ENCODE results near the gene LRP1B.

DNA sequence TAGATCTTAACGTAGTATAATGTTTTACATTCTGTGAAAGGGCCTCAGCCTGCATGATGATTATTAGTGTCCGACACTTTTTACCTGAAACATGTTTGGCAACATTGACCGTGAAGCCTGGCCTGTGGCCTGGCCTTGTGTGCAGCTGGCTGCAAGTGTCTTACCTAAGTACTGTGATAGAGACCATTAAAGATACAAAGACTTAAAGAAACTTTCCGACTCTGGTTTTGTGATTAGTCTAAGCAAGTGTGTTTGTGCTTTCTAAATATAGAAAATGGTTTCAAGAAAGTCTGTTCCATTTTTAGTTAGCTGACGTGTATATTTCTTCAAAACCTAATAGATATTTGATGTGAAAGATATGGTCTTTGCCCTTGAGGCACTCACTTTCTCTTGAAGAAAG, 601.8 kb downstream of the LRP1B start:
- TF ChIP-seq ZC3H10 (CRISPR knock-in tag; IDR thresholded peaks at IDR 0.05) (no peak), ISL1 (CRISPR knock-in tag; IDR thresholded peaks at IDR 0.05) (no peak), ZNF70 (CRISPR knock-in tag; IDR thresholded peaks at IDR 0.05) (no peak), ZNF565 (CRISPR knock-in tag; conservative IDR thresholded peaks at IDR 0.05; ENCODE audit: low read depth) (no peak), ARNTL (CRISPR knock-in tag; IDR thresholded peaks at IDR 0.05; ENCODE audit: borderline replicate concordance, low read depth) (no peak), RARB (CRISPR knock-in tag; IDR thresholded peaks at IDR 0.05) (no peak), TOX (CRISPR knock-in tag; IDR thresholded peaks at IDR 0.05; ENCODE audit: borderline replicate concordance) (no peak)
- TF ChIP-seq, protein P1, sequence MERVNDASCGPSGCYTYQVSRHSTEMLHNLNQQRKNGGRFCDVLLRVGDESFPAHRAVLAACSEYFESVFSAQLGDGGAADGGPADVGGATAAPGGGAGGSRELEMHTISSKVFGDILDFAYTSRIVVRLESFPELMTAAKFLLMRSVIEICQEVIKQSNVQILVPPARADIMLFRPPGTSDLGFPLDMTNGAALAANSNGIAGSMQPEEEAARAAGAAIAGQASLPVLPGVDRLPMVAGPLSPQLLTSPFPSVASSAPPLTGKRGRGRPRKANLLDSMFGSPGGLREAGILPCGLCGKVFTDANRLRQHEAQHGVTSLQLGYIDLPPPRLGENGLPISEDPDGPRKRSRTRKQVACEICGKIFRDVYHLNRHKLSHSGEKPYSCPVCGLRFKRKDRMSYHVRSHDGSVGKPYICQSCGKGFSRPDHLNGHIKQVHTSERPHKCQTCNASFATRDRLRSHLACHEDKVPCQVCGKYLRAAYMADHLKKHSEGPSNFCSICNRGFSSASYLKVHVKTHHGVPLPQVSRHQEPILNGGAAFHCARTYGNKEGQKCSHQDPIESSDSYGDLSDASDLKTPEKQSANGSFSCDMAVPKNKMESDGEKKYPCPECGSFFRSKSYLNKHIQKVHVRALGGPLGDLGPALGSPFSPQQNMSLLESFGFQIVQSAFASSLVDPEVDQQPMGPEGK (CRISPR knock-in tag; IDR thresholded peaks at IDR 0.05; ENCODE audit: borderline replicate concordance): no peak
- TF ChIP-seq, protein P2, sequence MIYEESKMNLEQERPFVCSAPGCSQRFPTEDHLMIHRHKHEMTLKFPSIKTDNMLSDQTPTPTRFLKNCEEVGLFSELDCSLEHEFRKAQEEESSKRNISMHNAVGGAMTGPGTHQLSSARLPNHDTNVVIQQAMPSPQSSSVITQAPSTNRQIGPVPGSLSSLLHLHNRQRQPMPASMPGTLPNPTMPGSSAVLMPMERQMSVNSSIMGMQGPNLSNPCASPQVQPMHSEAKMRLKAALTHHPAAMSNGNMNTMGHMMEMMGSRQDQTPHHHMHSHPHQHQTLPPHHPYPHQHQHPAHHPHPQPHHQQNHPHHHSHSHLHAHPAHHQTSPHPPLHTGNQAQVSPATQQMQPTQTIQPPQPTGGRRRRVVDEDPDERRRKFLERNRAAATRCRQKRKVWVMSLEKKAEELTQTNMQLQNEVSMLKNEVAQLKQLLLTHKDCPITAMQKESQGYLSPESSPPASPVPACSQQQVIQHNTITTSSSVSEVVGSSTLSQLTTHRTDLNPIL (CRISPR knock-in tag; IDR thresholded peaks at IDR 0.05; ENCODE audit: low read depth): no peak

Data from SK-N-SH treated with all-trans-retinoic acid at 6 μM for 48 hours (cell line).